GM08714 (cell line): ENCODE data around the gene STUM.

ENCODE experiments used
- H3K4me3 ChIP-seq: fragments of 200-500 bp; sonication (Bioruptor generic); 2 replicates; pipeline ENCODE4 v1.5.1; 2014; ENCODE audit warnings: mild to moderate bottlenecking, low read length, inconsistent platforms
- ZNF274 ChIP-seq: IDR thresholded peaks from 2 replicates; pipeline ENCODE4 v1.6.1; 2012; ENCODE audit warnings: mild to moderate bottlenecking, low read depth, low read length

The STUM gene

DNA sequence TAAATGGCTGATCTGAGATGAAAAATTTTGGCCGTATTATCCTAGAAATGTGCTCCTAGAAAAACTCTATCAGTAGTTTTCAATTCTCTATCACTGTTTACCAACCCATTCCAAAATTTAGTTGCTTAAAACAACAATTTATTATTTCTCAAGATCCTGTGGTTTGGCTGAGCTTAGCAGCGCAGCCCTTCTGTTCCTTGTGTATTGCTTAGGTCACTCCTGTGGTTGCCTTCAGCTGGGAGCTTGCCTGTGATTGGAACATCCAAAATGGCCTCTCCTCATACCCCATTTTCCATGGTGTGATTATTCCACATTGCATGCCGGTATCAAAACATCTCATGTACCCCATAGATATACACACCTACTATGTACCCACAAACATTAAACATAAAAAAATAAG is 22.8 kb upstream of the STUM start:
- no peak overlapping the region for H3K4me3 ChIP-seq
- TF ChIP-seq ZNF274 = no peak

DNA sequence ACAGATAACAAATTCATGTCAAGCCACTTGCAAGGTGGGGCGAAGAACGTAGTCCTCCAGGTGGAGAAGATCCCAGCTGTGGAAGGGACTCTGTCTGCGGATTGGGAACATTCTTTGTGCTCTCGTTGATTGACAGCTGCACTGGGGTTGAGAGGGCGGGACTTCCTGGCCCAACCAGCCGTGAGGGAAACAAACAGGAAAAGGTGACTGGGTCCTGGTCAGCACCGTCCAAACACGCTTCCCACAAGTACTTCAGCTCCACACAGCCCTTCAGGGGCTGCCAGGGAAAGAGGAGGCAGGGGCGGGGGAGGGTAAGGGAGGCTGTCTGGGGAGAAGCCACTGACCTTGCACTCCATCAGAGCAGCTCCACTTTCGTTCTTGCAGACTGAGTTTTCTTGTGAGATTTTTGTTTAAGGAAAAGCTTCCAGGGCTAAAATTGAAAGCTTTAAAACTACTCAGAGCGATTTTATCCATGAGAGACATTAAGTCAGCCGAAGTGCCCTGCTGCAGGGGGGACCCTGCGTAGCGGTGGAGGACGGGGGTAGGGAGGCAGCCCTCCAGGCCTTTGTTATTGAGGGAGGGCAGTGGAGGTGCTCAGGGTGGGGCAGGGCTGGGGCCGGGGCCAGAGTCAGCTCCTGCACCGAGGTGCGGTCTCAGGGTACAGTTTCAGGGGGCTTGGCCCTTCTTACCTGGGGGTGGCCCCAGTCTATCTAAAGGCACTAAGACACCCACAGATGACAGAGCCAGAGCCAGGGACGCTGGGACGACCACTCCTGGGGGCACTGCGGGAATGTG is 21.6 kb upstream of the STUM start:
- no peak overlapping the region for H3K4me3 ChIP-seq
- TF ChIP-seq ZNF274 = no peak

DNA sequence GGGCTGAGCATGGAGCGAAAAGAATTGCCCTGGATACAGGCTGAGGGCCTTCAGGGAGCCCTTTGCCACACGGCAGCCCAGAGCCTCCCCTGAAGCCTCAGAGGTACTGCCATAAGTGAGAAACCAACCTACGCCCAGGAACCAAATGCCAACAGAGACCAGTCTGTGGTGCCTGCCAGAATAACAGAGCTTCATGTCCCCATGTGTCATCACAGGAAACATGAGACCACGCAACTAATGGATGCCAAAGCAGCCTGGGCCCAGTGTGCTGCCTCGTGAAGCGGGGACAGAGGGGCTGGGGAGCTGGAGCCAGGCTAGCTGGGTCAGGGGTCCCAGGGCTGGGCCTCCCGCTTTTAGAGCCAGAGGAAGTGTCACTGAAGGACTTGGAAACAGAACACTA is 18.7 kb upstream of the STUM start:
- TF ChIP-seq ZNF274 = no peak
- H3K4me3 ChIP-seq = no peak overlapping the region

DNA sequence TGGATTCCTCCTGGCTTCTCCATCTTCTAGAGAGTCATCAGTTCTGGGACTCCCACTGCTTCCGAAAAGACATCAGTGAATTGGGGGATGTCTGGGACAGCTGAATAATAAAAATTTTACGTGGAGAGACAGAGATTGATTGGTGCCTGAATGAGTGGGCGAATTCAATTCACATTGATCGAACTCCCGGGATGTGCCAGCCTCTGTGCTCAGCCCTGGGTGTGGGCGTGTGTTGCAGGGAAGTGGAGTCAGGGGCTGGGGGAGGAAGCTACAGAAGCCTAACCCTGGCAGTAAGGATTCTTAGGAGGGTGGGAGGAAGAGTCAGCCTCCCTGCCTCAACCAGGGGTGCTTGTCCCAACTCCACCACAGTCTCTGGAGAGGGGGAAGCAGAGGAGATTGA is 18.0 kb upstream of the STUM start:
- TF ChIP-seq ZNF274 = no peak
- H3K4me3 ChIP-seq = no peak overlapping the region

DNA sequence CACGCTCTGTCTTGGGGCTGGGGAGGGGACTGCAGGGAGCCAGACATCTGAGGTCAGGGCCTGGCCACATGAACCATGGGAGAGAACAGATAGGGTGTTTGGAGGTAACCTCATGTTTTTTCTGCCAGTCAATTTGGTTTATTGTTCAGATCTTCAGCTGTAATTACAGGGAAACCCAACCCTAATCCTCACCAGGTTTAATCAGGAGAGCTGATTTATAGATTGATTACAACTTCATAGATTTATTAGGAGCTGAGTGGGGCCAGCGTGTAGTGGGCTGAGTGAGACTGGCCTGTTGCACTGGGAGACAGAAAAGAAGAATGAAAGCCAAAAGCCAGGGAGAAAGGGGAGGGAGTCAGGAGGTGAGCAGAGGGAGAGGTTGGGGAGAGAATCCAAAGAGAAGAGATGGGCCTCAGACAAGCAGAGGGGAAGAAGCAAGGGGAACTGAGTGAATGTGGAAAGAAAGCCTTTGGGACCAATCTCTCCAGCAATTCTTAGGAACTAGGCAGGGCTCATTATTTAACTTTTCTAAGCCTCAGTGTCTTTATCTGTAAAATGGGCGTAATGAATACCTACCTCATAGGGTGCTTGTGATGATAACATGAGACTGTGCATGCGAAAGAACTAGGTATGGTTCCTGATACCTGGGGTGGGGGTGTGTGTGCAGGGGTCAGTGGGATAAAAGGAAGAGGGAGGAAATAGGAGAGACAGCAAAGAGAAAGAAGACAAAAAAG is 17.0 kb upstream of the STUM start:
- no peak for TF ChIP-seq ZNF274
- no peak overlapping the region for H3K4me3 ChIP-seq

DNA sequence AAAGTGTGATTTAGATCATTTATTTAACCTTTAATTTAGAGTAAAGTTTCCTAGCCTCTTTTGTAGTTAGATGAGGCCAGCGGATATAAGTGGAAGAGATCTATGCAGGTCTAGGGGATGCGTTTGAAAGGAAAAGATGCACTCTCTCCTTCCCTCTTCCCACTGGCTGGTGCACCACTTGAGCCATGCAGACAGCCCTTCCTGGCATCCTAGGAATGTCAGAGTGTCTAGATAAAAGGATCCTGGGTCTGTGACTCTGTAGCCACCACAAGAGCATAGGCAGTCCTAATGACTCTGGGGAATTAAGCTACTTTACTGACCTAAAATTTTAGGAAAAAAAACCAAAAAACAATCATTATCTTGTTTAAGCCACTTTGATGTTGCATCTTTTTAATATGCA is 16.0 kb upstream of the STUM start:
- no peak for TF ChIP-seq ZNF274
- H3K4me3 ChIP-seq = no peak overlapping the region

DNA sequence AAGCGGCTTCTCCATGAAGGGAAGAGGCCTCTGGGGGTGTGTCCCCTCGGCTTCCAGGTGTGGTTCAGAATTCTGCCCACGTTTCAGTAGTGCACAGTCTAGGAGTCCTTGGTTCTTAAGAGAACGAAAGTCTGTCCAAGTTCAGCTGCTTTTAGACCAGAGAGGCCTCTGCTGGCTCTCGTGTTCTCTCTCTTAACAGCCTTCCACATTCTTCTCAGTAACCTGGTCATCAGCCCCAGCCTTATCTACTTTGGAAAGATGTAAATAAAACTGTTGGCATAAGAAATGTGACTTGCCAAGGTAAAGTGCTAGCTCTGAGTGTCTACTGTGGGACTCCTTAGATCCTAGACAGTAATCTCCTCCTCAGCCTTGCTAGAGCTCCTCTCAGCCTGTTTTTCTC is 15.3 kb upstream of the STUM start:
- no peak for TF ChIP-seq ZNF274
- H3K4me3 ChIP-seq = no peak overlapping the region

DNA sequence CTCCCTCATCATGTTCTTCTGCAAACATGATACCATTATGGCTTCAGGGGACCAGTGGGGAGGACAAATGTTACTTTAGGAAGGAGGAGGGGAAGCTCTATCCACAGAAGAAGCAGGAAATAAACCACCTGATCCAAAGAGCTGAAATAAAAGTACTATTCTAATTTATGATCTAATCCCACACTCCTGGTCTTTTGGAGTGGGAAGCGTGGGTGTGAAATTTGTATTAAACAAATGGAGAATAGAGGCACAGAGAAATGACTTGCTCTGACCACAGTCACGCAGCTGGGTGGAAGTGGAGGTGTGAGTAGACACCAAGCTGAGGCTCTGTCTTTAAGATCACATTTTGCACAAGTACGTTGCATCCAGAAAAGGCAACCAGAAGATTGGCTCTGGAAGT is 14.5 kb upstream of the STUM start:
- no peak overlapping the region for H3K4me3 ChIP-seq
- TF ChIP-seq ZNF274 = no peak

DNA sequence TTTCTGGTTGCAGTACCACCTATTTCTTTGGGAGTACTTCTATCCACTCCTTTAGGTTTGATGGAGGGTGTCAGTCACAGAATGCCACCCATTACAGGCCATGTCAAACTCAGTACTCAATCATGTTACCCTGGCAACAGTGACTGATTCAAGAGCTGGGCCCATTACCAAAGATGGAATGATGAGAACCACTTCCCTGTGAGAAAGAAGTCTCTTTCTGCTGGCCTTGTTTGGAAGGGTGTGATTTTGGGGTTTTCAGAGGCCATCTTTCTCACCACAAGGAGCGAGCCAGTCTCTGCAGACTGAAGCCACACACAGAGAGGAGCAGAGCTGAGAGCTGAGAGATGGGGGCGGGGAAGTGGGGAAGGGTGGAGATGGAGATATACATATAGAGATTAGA is 13.9 kb upstream of the STUM start:
- TF ChIP-seq ZNF274 = no peak
- H3K4me3 ChIP-seq = no peak overlapping the region

DNA sequence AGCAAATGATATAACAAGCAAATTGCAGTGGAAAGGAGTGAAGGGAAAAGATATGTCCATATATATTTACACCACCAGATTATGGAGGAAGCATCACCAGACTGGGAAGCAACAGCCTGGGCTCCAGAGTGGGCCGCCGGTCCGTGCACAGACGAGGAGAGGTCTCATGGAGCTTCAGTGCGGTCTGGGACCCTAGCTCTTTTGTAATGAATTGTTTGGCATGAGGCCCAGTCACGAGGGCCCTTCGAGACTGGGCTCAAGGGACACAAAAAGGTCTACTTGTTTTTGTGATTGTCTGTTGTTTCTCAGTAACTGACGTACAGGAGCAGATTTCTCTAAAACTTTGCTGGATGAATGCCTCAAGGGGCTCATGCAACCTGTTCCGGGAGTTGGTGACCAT is 12.9 kb upstream of the STUM start:
- no peak for TF ChIP-seq ZNF274
- H3K4me3 ChIP-seq = no peak overlapping the region

DNA sequence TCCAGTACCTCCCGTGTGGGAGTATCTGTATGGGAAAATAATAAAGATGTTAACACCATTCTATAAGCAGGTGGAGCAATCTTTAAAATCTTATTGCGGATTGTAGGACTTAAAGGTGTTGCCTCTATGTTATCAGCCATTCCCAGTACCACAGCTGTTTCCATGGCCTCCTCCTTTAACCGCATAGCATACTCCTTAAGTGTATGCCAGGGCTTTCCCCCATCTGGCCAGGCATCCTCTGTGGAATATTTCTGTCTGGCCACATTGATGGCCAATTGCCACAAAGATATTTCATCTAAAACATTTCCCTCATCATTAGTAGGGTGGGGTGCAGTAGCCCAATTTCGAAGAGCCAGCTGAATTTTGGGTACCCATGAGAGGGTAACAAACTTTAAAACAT is 7.3 kb upstream of the STUM start:
- no peak for TF ChIP-seq ZNF274
- no peak overlapping the region for H3K4me3 ChIP-seq

DNA sequence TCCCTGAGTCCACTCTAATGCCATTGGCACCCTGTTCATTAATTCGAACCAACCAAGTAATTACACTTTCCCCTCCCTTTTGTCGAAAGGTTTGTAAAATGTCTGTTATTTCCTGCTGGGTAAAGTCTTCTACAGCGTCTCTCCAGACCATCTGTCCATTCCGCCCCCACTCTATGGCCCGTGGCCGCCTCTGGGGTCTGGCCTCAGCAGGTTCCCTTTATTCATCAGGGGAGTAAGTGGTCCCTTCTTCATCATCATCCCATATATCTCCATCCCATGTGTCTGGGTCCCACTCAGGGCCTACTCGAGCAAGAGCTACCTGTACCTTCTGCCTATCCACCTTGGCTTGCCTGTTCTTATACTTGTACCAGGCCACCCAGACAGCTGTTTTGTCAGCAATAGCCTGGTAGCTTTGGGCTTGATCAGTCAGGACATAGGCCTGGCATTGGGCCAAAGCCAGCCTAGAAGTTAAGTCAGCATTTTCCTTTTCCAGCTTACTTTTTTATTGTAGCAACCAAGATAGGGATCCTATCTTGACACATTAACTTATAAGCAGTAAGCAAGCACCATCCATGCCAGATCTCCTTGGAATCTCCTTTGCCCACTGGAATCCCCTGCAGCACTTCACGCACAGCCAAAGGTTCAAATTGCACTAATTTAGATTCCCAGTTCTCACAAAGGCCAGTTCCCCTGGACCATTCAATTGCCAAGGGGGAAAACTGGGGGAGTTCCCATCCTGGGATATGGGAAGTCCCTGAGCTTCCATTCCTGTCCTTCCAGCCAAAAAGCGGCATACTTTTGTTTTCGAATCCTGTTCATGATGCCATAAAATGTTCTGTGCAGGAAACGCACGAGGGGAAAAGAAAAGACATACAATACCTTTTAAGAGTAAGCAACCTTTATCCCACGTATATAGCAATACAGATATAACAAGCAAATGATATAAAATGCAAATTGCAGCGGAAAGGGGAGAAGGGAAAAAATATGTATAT is 6.6 kb upstream of the STUM start:
- no peak overlapping the region for H3K4me3 ChIP-seq
- TF ChIP-seq ZNF274 = no peak

DNA sequence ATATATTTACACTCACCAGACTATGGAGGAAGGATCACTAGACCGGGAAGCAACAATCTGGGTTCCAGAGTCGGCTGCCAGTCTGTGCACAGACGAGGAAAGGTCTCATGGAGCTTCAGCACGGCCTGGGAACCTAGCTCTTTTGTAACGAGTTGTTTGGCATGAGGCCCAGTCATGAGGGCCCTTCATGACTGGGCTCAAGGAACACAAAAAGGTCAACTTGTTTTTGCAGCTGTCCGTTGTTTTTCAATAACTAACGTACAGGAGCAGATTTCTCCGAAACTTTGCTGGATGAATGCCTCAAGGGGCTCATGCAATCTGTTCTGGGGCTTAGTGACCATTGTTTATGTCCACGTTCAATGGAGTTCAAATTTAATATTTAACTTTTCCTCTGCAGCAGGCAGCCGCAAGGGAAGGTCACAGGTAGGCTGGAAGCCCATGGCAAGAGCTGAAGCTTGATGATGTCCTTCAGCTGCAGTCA is 5.9 kb upstream of the STUM start:
- TF ChIP-seq ZNF274 = no peak
- no peak overlapping the region for H3K4me3 ChIP-seq
